ENCODE data around the gene RASGRP1. TPM values are rescaled to one million over a fixed set of nuclear protein-coding genes. Genes with fewer than 3 reads are reported as not detected.

Gene RASGRP1
- total RNA-seq, 2 donors from 2014 or later = 1.6 to 2.6 TPM

DNA sequence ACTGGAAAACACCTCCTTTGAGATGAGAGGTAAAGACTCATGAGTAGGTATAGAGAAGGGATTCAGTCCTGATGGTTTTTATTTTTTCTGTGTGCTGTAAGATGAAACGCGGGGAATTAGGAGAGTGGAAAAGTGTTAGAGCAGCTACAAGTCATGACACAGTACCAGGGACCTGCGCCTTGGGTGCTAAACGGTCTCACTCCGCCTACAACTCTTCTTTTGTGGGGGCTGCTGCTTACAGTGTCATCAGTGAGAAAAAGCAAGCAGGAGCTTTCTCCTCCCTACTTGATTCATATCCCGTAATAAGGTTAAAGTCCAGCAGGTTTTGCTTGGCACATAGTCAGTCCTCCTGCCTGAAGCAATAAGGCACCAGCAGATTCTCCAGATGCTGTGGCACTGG lies 39.1 kb downstream of the RASGRP1 start:
- Histone ChIP-seq H3K36me3 (no peaks in the 10 kb centered on the region), H3K27me3 (replicated peaks; ENCODE audit: insufficient read depth) (no peaks in the 10 kb centered on the region), H3K27ac (no peak overlapping the region), H3K9me3 (no peaks in the 10 kb centered on the region), H3K4me3 (no peak overlapping the region), H3K4me1 (ENCODE audit: control insufficient read depth in 1 of 2, low read depth in 2 of 2) (no peaks in the 10 kb centered on the region)
- DNase-seq (ENCODE audit: low spot score) (no peak), ATAC-seq (ENCODE audit: insufficient number of reproducible peaks, low FRiP score, low read depth) (no peak)
- TF ChIP-seq, protein P1, sequence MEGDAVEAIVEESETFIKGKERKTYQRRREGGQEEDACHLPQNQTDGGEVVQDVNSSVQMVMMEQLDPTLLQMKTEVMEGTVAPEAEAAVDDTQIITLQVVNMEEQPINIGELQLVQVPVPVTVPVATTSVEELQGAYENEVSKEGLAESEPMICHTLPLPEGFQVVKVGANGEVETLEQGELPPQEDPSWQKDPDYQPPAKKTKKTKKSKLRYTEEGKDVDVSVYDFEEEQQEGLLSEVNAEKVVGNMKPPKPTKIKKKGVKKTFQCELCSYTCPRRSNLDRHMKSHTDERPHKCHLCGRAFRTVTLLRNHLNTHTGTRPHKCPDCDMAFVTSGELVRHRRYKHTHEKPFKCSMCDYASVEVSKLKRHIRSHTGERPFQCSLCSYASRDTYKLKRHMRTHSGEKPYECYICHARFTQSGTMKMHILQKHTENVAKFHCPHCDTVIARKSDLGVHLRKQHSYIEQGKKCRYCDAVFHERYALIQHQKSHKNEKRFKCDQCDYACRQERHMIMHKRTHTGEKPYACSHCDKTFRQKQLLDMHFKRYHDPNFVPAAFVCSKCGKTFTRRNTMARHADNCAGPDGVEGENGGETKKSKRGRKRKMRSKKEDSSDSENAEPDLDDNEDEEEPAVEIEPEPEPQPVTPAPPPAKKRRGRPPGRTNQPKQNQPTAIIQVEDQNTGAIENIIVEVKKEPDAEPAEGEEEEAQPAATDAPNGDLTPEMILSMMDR (IDR thresholded peaks at IDR 0.05) = no peak

DNA sequence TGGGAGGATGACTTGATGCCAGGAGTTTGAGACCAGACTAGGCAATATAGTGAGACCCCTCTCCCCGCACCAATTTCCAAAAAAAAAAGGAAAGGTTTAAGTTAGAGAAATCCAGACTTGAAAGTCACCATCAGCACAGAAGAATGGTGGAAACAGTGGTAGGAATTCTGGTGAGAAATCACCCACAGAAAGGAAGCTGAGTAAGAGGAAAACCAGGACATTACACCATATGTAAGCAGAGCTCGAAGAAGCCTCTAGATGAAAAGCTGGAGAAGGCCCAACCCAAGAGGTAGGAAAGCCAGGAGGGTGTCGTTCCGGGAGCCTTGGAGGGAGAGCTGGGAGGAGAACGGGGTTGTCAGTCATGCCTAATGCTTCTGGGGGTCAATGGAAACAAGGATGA lies 40.5 kb downstream of the RASGRP1 start:
- no peak for ATAC-seq (ENCODE audit: insufficient number of reproducible peaks, low FRiP score, low read depth)
- Histone ChIP-seq H3K4me3 (no peak overlapping the region), H3K27ac (no peak overlapping the region), H3K4me1 (ENCODE audit: control insufficient read depth in 1 of 2, low read depth in 2 of 2) (no peaks in the 10 kb centered on the region), H3K9me3 (no peaks in the 10 kb centered on the region), H3K36me3 (no peaks in the 10 kb centered on the region), H3K27me3 (replicated peaks; ENCODE audit: insufficient read depth) (no peaks in the 10 kb centered on the region)
- TF ChIP-seq, protein P1 (IDR thresholded peaks at IDR 0.05) = no peak
- no peak for DNase-seq (ENCODE audit: low spot score)

DNA sequence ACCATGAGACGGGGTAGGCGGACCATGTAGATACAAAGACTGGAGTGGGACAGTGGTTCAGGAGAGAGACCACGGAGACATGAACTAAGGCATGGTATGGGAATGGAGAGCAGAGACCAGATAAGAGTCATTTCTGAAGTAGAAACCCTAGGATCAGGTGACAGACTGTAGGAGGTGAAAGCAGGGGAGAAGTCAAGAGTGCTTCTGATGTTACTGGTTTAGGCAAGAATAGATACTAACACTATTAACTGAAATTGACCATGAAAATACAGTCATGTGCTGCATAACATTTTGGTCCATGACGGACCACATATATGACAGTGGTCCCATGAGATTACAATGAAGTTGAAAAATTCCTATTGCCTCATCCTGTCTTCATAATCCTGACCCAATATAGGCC lies 41.7 kb downstream of the RASGRP1 start:
- DNase-seq (ENCODE audit: low spot score) = no peak
- no peak overlapping the region for H3K27ac ChIP-seq
- H3K9me3 ChIP-seq = no peaks in the 10 kb centered on the region
- no peak for ATAC-seq (ENCODE audit: insufficient number of reproducible peaks, low FRiP score, low read depth)
- no peaks in the 10 kb centered on the region for H3K4me1 ChIP-seq (ENCODE audit: control insufficient read depth in 1 of 2, low read depth in 2 of 2)
- H3K4me3 ChIP-seq = no peak overlapping the region
- H3K36me3 ChIP-seq = no peaks in the 10 kb centered on the region
- no peaks in the 10 kb centered on the region for H3K27me3 ChIP-seq (replicated peaks; ENCODE audit: insufficient read depth)
- TF ChIP-seq, protein P1 (IDR thresholded peaks at IDR 0.05) = no peak

DNA sequence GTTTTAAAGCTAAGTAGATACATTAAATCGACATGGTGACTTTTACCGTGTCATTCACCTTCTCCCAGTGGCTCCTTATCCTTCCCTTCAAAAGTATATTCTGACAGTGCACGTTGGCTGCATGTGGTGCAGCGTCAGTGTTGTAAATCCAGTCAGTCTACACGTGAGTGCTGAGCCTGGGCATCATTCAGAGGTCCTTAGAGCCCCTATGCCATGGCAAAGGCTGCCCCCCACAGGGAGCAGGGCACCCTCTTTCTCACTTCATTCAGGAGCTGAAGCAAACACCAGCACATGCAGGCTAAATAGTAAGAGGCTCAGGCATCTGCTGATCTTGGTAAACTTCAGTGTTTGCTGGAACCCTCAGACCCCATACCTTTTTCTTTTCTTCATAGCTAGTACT lies 43.3 kb downstream of the RASGRP1 start:
- H3K27me3 ChIP-seq (replicated peaks; ENCODE audit: insufficient read depth) = no peaks in the 10 kb centered on the region
- no peak overlapping the region for H3K4me3 ChIP-seq
- no peaks in the 10 kb centered on the region for H3K36me3 ChIP-seq
- ATAC-seq (ENCODE audit: insufficient number of reproducible peaks, low FRiP score, low read depth) (no peak), DNase-seq (ENCODE audit: low spot score) (no peak)
- H3K9me3 ChIP-seq = no peaks in the 10 kb centered on the region
- TF ChIP-seq, protein P1 (IDR thresholded peaks at IDR 0.05) = no peak
- H3K4me1 ChIP-seq (ENCODE audit: control insufficient read depth in 1 of 2, low read depth in 2 of 2) = no peaks in the 10 kb centered on the region
- no peak overlapping the region for H3K27ac ChIP-seq

DNA sequence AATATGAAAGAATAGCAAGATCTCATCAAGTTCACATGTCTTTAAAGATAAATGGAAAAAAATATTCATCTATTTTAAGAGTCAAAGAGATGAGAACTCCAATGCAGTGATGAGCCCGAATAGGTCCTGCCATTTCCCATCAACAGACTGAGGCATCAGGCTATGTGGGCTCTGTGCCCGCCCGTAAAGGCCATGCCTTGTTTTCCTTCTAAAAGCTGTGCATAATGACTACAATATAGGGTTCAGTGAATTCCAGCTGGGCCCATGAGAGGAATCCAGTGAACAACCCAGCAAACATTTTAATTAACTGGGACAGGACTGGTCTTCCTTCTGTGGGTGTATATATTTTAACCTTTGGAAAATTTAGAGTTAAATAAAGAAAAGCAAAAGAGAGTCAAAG lies 44.6 kb downstream of the RASGRP1 start:
- no peaks in the 10 kb centered on the region for H3K36me3 ChIP-seq
- H3K4me3 ChIP-seq = no peak overlapping the region
- TF ChIP-seq, protein P1 (IDR thresholded peaks at IDR 0.05) = no peak
- no peaks in the 10 kb centered on the region for H3K4me1 ChIP-seq (ENCODE audit: control insufficient read depth in 1 of 2, low read depth in 2 of 2)
- H3K27ac ChIP-seq = no peak overlapping the region
- no peak for DNase-seq (ENCODE audit: low spot score)
- no peak for ATAC-seq (ENCODE audit: insufficient number of reproducible peaks, low FRiP score, low read depth)
- no peaks in the 10 kb centered on the region for H3K9me3 ChIP-seq
- H3K27me3 ChIP-seq (replicated peaks; ENCODE audit: insufficient read depth) = no peaks in the 10 kb centered on the region
